SK-N-SH (cell line): ENCODE data around the gene CDC23. TPM values are rescaled to one million over a fixed set of nuclear protein-coding genes. Genes with fewer than 3 reads are reported as not detected.

Experiments
- CTCF ChIA-PET: fragments of 300-600, 350-600 bp; formaldehyde crosslinking; extraction: SDS; loops from one replicate; lab custom pipeline; 2021; lab: Yijun Ruan, JAX
- POLR2A ChIA-PET: fragments of 350-600 bp; sonication (Branson Sonifier 250); formaldehyde crosslinking; extraction: SDS; loops from one replicate; lab custom pipeline; 2020; ENCODE audit warnings: antibody characterized with exemption, inconsistent platforms; lab: Yijun Ruan, JAX
- DNase-seq: peaks from one replicate; pipeline ENCODE4 v3.0.0; 2012
- H2AFZ ChIP-seq: fragments of 200-600 bp; sonication (generic); 2 replicates; pipeline ENCODE4 v1.8.1; 2016; ENCODE audit warnings: antibody characterized with exemption, mild to moderate bottlenecking, low read depth
- H3F3A ChIP-seq: fragments of 200-600 bp; sonication (generic); replicated peaks from 2 replicates; pipeline ENCODE3; 2016; ENCODE audit warnings: antibody characterized with exemption, mild to moderate bottlenecking; ENCODE audit not compliant: insufficient read depth
- H3K27ac ChIP-seq, 2 experiments: fragments of 200-500 bp in 1 of 2; fragments of 200-600 bp in 1 of 2; sonication (Bioruptor generic) in 1 of 2; sonication (generic), shearing (Covaris generic) in 1 of 2; 2 replicates each; pipeline versions ENCODE4 v1.5.1 to v1.6.1; 2014 to 2016; ENCODE audit warnings: low read depth in 2 of 2, inconsistent platforms in 1 of 2, low read length in 1 of 2, mild to moderate bottlenecking in 1 of 2, mixed read lengths in 1 of 2
- H3K27me3 ChIP-seq: fragments of 200-600 bp; sonication (generic), shearing (Covaris generic); 2 replicates; pipeline ENCODE4 v1.6.1; 2016; ENCODE audit warnings: mixed run types; ENCODE audit not compliant: insufficient read depth
- H3K36me3 ChIP-seq, 2 experiments: fragments of 200-500 bp in 1 of 2; fragments of 200-600 bp in 1 of 2; sonication (Bioruptor generic) in 1 of 2; sonication (generic) in 1 of 2; replicated peaks in 1 of 2; 2 replicates each; pipeline versions ENCODE3 to v1.5.1; 2014 to 2016; ENCODE audit warnings: low read length in 1 of 2, mild to moderate bottlenecking in 1 of 2; ENCODE audit not compliant: insufficient read depth in 2 of 2, control insufficient read depth in 1 of 2
- H3K4me1 ChIP-seq, 2 experiments: fragments of 200-500 bp in 1 of 2; fragments of 200-600 bp in 1 of 2; sonication (Bioruptor generic) in 1 of 2; sonication (generic), shearing (Covaris generic) in 1 of 2; 2 replicates each; pipeline versions ENCODE4 v1.5.1 to v1.6.1; 2014 to 2016; ENCODE audit warnings: low read depth in 1 of 2, low read length in 1 of 2, mixed run types in 1 of 2; ENCODE audit not compliant: insufficient read depth in 2 of 2, control insufficient read depth in 1 of 2
- H3K4me2 ChIP-seq: fragments of 200-600 bp; sonication (generic), shearing (Covaris generic); 2 replicates; pipeline ENCODE4 v1.6.1; 2017; ENCODE audit warnings: mixed run types
- H3K4me3 ChIP-seq, 2 experiments: fragments of 200-500 bp in 1 of 2; fragments of 200-600 bp in 1 of 2; sonication (Bioruptor generic) in 1 of 2; sonication (generic), shearing (Covaris generic) in 1 of 2; 2 replicates each; pipeline versions ENCODE4 v1.5.1 to v1.8.1; 2014 to 2016; ENCODE audit warnings: low read depth in 2 of 2, inconsistent platforms in 1 of 2, low read length in 1 of 2, mild to moderate bottlenecking in 1 of 2, mixed read lengths in 1 of 2, moderate library complexity in 1 of 2
- H3K79me2 ChIP-seq: fragments of 200-600 bp; sonication (generic); 2 replicates; pipeline ENCODE4 v1.8.1; 2017; ENCODE audit warnings: mild to moderate bottlenecking; ENCODE audit not compliant: insufficient read depth
- H3K9ac ChIP-seq: fragments of 200-600 bp; sonication (generic); 2 replicates; pipeline ENCODE4 v1.6.1; 2017; ENCODE audit warnings: mixed run types
- H3K9me2 ChIP-seq: fragments of 200-600 bp; sonication (generic); 2 replicates; pipeline ENCODE4 v1.6.1; 2017; ENCODE audit warnings: mixed run types
- H3K9me3 ChIP-seq: fragments of 200-600 bp; sonication (generic); 2 replicates; pipeline ENCODE4 v1.6.1; 2017; ENCODE audit warnings: mixed run types, mild to moderate bottlenecking, moderate library complexity
- H4K20me1 ChIP-seq: fragments of 200-600 bp; sonication (generic); 2 replicates; pipeline ENCODE4 v1.6.1; 2017; ENCODE audit warnings: mild to moderate bottlenecking, mixed run types; ENCODE audit not compliant: insufficient read depth
- CHD2 ChIP-seq: fragments of 150-350 bp; IDR thresholded peaks from 2 replicates; pipeline ENCODE4 v1.6.1; 2018; ENCODE audit warnings: low read length; ENCODE audit not compliant: partially characterized antibody
- EP300 ChIP-seq, 2 experiments: IDR thresholded peaks; 2 replicates each; pipeline versions ENCODE4 v1.4.0 to v1.6.1; 2012; ENCODE audit warnings: borderline replicate concordance in 1 of 2, low read depth in 1 of 2, low read length in 1 of 2
- GABPA ChIP-seq: IDR thresholded peaks from 2 replicates; pipeline ENCODE4 v1.4.0; 2012; ENCODE audit warnings: low read depth, mild to moderate bottlenecking
- GATA2 ChIP-seq: sonication (generic); formaldehyde crosslinking; IDR thresholded peaks from 2 replicates; pipeline ENCODE4 v1.5.0; 2020; ENCODE audit warnings: mild to moderate bottlenecking, missing genetic modification reagents
- JUND ChIP-seq: IDR thresholded peaks from 2 replicates; pipeline ENCODE4 v1.4.0; 2012
- MXI1 ChIP-seq: IDR thresholded peaks from 2 replicates; pipeline ENCODE4 v1.6.1; 2012; ENCODE audit warnings: mild to moderate bottlenecking, low read depth, low read length, improper control_type of control experiment
- POLR2AphosphoS5 ChIP-seq: IDR thresholded peaks from 2 replicates; pipeline ENCODE4 v1.6.1; 2012; ENCODE audit warnings: low read depth, low read length
- RAD21 ChIP-seq: IDR thresholded peaks from 2 replicates; pipeline ENCODE4 v1.6.1; 2012; ENCODE audit warnings: mild to moderate bottlenecking, low read length
- RCOR1 ChIP-seq: fragments of 150-350 bp; IDR thresholded peaks from 2 replicates; pipeline ENCODE4 v1.6.1; 2017; ENCODE audit warnings: antibody characterized with exemption, low read length
- REST ChIP-seq: IDR thresholded peaks from 2 replicates; pipeline ENCODE4 v1.6.1; 2012; ENCODE audit warnings: mild to moderate bottlenecking, low read depth, low read length, moderate library complexity
- RFX5 ChIP-seq: IDR thresholded peaks from 2 replicates; pipeline ENCODE4 v1.6.1; 2012; ENCODE audit warnings: mild to moderate bottlenecking, improper control_type of control experiment, low read length
- SMC3 ChIP-seq: IDR thresholded peaks from 2 replicates; pipeline ENCODE4 v1.6.1; 2012; ENCODE audit warnings: low read depth, low read length, improper control_type of control experiment
- TAF1 ChIP-seq: IDR thresholded peaks from 2 replicates; pipeline ENCODE4 v1.6.1; 2012; ENCODE audit warnings: low read depth, mild to moderate bottlenecking, low read length, moderate library complexity, borderline replicate concordance
- USF1 ChIP-seq: IDR thresholded peaks from 2 replicates; pipeline ENCODE4 v1.4.0; 2012; ENCODE audit warnings: low read depth, borderline replicate concordance
- YY1 ChIP-seq: IDR thresholded peaks from 2 replicates; pipeline ENCODE4 v1.4.0; 2012; ENCODE audit warnings: low read depth, mild to moderate bottlenecking
- WGBS: methylation state at CpG from one replicate; pipeline ENCODE4 v1.1.6; 2017; ENCODE audit warnings: low lambda C conversion rate; 5-methylcytosine and 5-hydroxymethylcytosine counted together
- polyA plus RNA-seq, 3 experiments: library from polyadenylated mRNA; depleted of rRNA; stranded (reverse); fragments of >200 nt; gene quantifications; 2 replicates each; pipeline ENCODE4 v1.2.3, GENCODE V29; 2012
- TF ChIP-seq, protein P1 (sequence below): fragments of 150-350 bp; IDR thresholded peaks from 2 replicates; pipeline ENCODE4 v1.6.1; 2016; ENCODE audit warnings: mild to moderate bottlenecking, low read depth, low read length

Gene CDC23
- polyA plus RNA-seq, 1 of the 3 experiments (the other 2 are of a cell fraction) = 20.2 TPM

- Histone ChIP-seq H3K27ac (no peak overlapping the region), H4K20me1 (no peaks in the 10 kb centered on the region), H3K79me2 (no peaks in the 10 kb centered on the region), H3K4me3 (no peak overlapping the region), H3K9ac (no peak overlapping the region), H3K27me3 (no peaks in the 10 kb centered on the region; the same call in 1 of the 2 replicates), H3K9me3 (no peaks in the 10 kb centered on the region), H3K9me2 (no peaks in the 10 kb centered on the region), H3K4me2 (no peak overlapping the region), H3K4me1 (peaks cover 0 to 9% of the 10 kb centered on the region in 2 experiments; a peak in 1 of 4 replicates), H3K36me3 (no peaks in the 10 kb centered on the region), H2AFZ (no peak overlapping the region), H3F3A (peaks cover 12% of the 10 kb centered on the region)
- DNase-seq = no peak
- ChIA-PET CTCF (interaction anchor here (2.0 to 3.6 kb wide), 3 partner anchors 46 to 125 kb away, joined by 5 to 14 read pairs (median 10); partner anchors contain the start of gene GFRA3), POLR2A (no interaction called here)
- 92% methylated on average over 6 of the region's 6 CpGs for WGBS
- TF ChIP-seq TAF1 (no peak), REST (no peak), JUND (no peak), RFX5 (no peak), EP300 (IDR thresholded peaks at IDR 0.05; ENCODE audit: borderline replicate concordance in 1 of 2, low read depth in 1 of 2, low read length in 1 of 2) (no peak), RAD21 (no peak), MXI1 (no peak), USF1 (no peak), GATA2 (CRISPR knock-in tag) (no peak), CHD2 (no peak), YY1 (no peak), RCOR1 (no peak), POLR2AphosphoS5 (no peak), SMC3 (no peak), GABPA (no peak)
- TF ChIP-seq, protein P1, sequence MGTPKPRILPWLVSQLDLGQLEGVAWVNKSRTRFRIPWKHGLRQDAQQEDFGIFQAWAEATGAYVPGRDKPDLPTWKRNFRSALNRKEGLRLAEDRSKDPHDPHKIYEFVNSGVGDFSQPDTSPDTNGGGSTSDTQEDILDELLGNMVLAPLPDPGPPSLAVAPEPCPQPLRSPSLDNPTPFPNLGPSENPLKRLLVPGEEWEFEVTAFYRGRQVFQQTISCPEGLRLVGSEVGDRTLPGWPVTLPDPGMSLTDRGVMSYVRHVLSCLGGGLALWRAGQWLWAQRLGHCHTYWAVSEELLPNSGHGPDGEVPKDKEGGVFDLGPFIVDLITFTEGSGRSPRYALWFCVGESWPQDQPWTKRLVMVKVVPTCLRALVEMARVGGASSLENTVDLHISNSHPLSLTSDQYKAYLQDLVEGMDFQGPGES = no peak
Observed at GRCh38 chr5:138229387-138229786, 16.3 kb upstream of the CDC23 start.
